HG03139 (cell line): ENCODE measurements around the gene RFT1.

Source experiments
- ATAC-seq: cut with Tn5 transposase; IDR thresholded peaks from one replicate; pipeline ENCODE4 v1.9.1; 2021; ENCODE audit not compliant: unreplicated experiment

RFT1 gene, protein sequence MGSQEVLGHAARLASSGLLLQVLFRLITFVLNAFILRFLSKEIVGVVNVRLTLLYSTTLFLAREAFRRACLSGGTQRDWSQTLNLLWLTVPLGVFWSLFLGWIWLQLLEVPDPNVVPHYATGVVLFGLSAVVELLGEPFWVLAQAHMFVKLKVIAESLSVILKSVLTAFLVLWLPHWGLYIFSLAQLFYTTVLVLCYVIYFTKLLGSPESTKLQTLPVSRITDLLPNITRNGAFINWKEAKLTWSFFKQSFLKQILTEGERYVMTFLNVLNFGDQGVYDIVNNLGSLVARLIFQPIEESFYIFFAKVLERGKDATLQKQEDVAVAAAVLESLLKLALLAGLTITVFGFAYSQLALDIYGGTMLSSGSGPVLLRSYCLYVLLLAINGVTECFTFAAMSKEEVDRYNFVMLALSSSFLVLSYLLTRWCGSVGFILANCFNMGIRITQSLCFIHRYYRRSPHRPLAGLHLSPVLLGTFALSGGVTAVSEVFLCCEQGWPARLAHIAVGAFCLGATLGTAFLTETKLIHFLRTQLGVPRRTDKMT

DNA sequence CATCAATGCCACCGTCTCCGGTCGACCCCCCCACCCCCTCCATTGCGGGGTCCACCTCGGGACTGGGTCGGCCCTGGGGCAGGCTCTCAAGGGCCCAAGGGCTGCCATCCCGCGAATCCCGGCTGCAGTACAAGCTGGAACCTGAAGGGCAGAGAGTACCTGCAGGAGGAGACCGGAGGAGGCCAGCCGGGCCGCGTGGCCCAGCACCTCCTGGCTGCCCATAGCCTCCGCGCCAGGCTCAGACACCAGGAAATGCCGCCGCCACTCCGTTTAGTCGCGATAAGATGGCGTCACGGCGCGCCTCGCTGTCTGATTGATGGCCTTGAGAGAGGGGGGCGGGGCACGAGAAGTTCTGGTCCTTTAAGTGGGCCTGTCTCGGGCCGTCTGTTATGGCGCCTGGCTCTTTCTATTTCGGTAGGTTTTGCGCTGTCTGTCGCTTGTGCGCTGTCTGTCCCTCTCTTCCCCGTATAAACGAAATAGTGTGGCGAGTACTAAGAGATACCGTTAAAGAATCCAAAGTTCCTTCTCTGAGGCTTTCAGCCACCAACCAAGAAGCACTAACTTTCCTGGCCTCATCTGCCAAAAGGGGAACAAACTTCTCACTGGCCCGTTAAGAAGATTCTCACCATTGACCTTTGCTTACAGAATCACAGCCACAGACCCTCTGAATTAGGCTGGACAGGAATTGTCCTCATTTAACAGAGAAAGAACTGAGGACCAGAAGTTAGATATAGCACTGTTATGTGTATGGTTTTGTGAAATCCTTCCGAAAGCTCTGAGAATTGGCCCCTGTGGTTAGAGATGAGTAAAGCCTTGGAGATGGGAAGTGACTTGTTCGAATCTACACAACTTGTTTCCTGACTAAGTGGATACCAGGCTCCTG, at the start of gene RFT1:
Gene RFT1 (minus strand): TSS at position 257 of the 883 bp plus-strand sequence. CDS start 35 bp downstream, at position 222.
- ATAC-seq = peak; percentile 76

DNA sequence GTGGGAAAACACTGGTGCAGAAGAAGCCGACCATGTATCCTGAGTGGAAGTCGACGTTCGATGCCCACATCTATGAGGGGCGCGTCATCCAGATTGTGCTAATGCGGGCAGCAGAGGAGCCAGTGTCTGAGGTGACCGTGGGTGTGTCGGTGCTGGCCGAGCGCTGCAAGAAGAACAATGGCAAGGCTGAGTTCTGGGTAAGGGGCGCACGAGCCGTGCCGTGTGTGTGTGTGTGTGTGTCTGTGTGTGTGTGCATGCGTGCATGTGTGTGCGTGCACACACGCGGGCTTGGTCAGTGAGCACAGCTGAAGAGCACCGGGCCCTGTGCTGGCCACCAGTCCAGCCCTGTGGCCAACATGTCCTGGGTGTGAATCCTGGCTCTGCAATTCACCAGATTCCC, 49.3 kb upstream of the RFT1 start:
- no peak for ATAC-seq

DNA sequence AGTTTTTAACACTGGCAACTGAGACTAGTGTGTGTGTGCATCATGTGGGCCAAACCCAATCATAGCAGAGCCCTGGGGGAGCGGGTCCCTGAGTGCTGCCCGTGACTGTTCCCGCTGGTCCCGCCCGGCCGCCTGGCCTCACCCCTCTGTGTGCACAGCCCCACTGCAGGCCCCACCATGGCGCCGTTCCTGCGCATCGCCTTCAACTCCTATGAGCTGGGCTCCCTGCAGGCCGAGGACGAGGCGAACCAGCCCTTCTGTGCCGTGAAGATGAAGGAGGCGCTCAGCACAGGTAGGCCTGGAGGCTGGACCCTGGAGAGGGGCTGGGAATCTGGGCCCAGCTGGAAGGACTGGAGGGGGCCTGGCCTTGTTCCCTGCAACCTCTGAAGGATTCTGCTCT, 48.0 kb upstream of the RFT1 start:
- ATAC-seq = no peak

DNA sequence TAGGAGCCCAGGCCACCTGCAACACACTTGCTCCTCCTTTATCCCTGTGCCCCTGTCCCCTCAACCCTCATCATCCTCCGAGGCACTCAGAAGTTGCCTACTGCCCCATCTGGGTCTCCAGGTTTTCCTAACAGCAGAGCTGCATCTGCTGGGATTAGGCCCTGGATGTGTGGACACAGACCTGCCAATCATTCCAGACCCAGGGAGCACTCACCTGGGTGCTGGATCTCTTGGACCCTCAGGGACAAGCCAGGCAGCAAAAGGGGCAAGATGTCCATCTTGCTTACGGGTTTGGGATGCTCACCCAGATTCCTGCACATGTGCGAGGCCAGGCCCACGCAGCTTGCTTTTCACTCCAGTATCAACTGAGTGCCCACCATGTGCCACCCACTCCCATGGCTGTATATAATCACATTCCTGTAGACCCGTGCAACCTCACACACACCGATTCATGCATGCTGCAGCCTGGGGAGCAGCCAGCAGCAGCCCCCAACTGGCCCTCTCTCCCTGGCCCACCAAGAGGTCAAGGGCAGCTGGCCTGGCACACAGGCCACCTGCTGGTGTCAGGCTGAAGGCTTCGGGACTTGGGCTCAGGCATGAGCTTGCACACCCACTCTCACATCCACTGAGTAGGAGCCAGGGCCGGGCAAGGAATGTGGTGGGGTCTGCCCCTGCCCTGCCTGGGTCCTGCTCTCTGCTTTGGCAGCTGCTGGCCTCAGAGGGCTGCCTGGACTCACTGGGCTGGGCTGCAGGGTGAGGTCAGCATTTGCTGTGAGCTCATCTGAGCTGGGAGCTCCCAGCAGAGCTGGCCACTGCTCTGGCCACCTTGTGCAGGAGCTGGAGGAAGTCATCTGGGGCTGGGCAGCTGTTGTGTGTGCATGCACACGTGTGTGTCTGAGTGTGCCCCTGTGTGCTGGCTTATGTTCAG, 45.6 kb upstream of the RFT1 start:
- ATAC-seq = no peak

DNA sequence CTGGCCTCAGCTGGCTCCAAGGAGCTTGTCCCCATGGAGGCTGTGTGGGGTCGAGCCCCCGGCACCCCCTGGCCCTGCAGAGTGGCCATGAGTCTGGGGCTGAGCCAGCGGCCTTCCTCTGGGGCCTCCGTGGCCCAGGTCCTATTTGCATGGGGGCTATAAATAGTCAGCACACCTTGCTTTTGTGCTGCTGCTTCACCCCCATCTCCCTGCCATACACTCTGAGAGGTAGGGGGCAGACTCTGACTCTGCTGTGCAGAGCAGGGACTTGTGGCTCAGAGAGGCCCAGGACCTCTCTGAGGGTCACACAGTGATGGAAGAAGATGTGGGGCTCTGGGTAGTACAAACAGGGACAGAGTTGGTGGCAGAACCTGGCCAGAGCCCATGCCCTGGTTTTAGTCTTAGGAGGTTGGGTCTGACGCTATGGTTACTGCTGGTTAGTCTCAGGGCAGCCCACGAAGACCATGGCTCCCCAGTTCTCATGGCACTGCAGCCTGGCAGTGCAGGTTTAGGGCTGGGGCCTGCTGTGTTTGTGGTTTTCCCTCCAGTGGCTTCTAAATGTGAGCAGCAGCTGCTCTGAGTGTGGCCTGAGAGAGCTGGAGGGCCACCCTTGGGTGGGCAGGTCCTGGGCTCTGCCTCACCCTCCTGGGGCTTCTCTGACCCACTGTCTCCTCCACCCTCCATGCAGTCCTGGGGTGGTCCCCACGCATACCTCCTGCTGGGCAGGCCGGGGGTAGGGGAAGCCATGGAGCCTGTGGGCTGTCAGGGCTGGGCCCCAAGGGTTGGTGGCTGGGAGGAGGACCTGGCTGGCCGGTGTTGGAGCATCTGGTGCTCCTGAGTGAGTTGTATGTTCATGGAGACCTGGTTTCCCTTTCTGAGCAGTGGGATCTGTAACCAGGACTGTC, 44.4 kb upstream of the RFT1 start:
- ATAC-seq = peak; percentile 68

DNA sequence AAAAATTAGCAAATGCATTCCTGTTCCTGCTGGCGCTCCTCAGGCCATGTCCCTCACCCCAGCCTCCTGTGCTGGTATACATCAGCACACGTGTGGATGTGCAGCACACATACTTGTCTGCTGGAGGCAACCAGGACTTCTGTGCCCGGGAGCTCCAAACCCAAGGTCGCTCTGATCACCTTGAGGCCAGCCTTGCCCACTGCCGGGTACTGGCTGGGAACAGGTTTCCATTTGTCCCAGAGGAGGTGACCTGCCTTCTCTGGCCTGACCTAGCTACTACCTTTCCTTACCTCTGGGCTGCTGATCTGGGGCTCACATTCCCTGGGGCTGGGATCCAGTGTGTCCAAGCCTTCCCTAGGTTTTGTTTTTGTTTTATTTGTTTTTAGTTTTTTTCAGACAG, 42.9 kb upstream of the RFT1 start:
- ATAC-seq = no peak

DNA sequence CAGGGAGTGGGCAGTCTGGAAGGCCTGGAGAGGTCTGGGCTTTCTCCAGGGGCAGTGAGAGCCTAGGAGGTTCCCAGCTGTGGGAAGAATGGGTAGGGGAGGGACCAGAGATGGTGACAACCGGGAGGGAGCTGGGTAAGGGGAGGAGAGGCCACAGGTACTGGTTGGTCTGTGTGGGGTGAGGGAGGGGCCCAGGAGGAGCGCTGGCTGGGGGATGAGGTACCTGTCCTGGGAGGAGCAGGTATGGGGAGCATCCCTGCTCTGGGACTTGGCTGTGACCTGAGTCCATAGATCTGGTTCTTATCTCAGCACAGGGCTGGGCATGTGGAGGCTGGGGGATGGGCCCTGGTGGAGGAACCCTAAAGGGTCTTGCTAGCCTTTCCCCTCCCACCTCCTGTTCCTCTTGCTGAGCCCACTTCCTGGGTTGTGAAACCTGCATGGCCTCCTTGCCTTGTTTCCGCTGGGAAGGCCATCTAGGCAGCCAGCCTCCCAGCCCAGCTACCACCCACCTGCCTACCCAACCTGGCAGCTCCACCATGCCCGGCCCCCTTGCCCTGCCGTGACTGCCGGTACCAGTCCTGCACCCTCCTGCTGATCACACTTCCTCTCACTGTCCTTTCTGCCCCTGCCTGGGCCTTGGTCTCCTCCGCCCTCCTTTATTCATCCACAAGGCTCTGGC, 41.7 kb upstream of the RFT1 start:
- no peak for ATAC-seq

DNA sequence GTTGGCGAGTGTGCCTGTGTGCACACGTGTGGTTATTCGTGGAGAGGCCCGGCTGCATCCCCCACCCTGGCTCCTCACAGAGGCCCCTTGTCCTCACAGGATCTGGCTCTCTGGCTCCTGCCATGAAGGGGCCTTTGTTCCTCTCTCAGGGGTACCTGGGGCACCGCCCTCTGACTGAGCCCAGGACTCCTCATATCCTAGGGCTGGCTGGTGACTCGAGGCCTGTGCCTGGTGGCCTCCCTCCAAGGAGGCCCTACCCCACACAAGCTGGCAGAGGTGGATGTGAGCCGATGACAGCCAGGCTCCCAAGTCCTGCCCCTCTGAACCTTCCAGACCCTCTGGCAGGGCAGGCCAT, 40.8 kb upstream of the RFT1 start:
- ATAC-seq = no peak

DNA sequence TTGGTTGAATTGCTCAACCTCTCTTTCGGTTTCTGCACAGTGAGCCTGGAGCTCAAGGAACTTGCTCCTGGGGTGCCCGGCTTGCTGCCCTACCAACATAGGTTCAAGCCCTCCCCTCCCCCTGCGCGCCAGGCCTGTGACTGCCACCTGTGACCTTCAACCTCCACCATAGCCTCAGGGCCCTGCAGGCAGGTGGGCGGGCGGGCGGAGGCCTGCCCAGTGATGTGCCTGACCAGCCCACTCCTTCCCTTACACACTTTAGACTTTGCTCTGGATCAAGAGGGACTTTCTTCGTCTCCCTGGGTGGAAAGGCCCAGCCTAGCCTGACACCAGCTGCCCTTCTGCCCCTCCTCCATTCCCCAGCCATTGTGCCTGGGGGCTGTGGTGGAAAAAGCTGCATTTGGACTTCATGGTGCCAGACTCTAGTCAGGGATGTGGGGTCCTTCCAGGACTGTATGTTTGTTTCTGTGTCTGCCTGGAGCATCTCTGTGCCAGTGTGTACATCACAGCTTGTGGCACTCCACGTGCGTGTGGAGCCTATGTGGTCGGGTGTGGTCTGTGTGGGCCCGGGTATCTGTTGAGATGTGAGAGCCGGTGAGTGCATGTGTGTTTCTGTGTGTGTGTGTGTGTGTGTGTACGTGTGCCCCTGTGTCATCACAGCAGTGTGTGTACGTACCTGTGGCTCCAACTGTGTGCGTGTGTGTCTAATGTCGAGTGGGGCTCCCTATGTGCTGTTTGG, 40.3 kb upstream of the RFT1 start:
- ATAC-seq = no peak

DNA sequence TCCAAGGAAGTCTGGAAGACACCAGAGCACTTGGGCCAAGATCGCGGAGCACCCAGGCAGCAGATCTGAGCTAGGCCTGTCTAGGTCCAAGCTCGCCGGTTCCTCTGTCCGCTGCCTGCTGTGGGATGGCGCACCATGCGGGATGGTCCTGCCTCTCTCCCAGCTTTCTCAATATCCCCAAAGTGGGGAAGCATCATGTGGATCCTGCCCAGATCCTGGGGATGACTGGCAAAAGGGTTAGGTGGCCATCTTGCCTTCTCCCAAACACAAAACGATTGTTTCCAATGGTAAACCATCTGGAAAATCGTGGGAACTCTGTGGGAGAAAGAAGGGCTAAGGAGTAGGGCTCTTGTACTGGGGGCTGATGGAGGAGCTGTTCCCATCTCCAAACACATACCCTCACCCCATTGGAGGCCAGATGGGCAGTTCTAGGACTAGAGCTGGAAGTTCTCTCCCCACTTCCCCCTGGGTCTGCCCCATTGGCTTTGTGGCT, 39.6 kb upstream of the RFT1 start:
- ATAC-seq = no peak

DNA sequence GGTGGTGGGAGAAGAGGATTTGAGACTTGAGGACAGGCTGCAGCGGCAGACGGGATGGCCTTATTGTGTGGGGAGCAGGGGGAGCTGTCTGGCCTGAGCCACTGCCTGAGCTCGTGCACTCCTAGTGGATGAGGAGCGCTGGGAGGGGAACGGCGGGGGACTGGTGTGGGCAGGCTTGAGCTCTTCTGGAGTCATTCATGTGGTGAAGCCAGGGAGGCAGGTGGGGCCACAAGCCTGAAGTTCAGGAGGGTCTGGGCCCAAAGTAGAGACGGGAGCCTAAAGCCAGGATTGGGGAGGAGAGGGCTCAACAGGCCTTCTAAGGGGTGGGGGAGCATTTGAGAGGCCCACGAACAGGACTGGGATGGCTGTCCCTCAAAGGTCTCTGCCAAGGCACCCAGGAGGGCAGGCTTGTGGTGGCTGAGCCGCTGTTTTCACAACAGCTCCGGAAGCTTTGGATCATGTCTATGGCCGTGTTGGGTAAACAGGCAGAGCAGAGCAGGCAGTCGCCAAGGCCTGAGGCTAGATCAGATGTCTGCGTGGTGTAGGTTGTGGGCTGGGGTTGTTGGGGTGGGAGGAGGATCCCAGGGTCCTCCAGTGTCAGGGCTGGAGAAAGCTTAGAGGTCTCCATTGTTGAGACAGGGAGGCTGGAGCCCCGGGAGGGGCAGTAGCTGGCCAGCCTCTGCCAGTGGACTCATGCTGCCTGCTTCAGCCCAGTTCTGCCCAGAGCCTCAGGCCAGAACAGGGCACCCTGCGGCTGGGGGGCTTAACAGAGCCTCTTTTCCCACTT, 39.0 kb upstream of the RFT1 start:
- no peak for ATAC-seq

DNA sequence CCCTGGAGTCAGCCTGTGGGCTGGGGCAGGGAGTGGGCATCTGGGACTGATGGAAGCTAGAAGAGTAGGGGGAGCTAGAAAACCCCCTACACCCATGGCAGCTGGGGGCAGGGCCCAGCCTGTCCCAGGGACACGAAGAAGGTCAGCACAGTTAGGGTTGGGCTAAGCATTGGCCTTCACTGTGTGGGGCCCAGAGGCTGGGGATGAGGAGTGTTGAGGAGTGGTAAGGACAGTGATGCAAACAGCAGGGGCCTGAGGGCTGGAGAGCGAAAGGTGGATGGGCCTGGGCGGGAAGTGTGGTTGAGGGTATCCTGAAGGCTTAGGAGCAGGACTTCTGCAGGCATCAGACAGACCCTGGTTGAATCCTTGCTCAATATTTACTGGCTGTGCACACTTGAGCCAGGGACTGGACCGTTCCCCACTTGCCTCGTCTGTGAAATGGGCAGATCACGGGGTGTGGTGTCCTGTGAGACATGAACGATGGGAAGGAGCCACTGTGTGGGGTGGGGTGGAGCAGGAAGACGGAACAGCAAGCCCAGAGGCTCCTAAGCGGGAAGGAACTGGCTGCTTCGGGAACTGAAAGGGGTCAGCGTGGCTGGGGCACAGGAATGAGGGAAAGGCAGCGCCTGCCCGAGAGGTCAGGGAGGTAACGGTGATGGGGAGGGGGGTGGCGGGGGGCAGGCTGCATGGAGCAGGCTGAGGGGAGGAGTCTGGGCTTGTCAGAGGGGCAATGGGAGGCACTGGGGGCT, 38.1 kb upstream of the RFT1 start:
- ATAC-seq = no peak

DNA sequence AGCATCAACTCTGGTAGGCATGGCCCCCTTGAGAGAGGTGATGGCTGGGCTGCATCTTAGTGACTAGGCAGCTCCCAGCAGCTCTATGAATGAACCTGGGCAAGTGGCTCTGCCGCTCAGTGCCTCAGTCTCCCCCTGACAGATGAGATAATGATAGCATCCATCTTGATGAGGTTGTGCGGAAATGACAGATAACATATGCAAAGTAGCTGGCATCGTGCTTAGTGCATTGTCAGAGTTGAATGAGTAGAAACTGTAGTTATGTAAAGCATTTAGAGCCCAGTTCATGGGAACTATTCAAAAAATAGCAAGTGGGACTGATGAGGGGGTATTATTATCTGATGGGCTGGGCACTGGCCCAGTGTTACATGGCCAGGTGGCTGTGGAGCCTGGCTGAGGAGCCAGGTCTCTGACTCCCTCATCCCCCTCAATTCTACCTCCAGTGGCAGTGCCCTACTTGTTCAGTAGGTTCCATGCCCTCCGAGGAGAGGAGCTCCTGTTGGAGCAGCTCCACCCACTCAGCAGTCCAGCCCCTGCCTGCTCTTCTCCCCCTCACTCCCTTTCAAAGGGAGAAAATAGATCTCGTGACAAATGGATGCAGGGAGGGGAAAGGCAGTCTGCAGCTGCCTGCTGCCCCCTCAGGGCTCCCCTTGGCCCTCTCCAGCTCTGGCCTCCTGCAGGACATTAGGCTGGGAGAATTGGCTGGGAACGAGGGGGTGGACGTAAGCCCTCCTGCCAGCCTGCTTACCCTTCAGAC, 37.4 kb upstream of the RFT1 start:
- no peak for ATAC-seq

DNA sequence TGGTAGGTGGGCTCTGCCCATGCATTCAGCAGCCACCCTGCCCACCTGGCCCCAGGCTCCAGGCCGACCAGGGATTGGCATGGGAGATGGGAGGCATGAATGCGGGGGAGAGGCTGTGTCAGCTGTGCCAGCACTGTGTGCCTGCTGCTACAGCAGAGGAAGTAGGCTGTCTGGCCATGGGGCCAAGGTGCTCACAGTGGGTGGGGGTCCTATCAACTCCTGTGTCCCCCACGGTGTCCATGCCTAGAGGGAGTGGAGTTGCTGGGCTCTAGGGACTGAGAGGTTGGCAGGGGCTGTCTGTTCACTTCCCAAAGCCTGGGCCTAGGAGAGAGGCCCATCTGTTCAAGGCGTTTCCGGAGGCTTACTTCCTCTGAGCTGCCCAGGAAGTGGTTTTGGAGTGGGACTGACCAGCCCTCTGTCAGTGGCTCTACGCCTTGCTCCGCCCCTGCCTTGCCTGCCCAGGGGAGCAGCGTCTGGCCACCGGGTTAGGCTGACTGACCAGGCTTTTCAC, 36.6 kb upstream of the RFT1 start:
- ATAC-seq = no peak

DNA sequence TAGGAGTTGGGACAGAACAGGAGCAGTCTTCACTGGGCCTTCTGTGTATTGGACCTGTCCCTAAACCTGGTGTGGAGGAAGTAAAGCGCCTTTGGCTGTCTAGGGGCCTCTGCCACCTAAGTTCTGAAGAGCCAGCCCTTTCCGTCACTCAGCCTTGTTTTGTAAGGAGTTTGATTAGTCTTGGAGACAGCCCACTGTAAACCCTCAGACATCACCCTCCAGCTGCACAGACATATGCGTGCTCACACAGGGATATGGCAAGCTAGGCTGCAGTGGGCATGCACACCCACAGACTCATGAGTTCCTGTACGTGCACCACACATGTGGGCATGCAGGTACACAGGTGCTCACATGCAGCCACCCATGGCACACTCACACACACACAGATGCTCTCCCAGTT, 36.0 kb upstream of the RFT1 start:
- ATAC-seq = no peak

DNA sequence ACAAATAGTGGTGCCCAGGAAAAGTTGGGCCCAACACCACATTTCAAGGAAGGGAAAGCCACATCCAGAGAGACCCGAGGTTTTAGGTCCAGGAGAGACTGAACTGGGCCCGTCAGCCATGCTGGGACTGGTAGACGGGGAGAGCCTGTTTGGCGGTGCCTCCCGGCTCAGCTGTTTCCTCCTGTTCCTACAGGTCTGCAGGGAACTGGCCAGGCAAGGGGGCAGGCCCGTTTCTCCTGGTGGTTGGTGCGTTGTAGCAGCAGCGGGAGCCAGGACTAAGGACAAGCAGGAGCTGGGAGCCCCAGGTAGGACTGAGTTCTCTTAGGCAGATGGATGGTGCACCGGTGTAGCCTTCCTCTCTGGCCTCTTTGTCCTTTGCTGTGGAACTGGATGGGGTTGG, 34.7 kb upstream of the RFT1 start:
- no peak for ATAC-seq
